ENCODE measurements around the gene QDPR.

QDPR gene

GRCh38 chr4:17493619-17494018 is 18.3 kb downstream of the QDPR start:
- Histone ChIP-seq H3F3A (ENCODE audit: insufficient read depth, low read length) (no peaks in the 10 kb centered on the region), H3K27ac (ENCODE audit: low read depth, low read length, poor library complexity, severe bottlenecking) (no peak overlapping the region)

GRCh38 chr4:17492876-17493275 is 19.0 kb downstream of the QDPR start:
- H2AFZ ChIP-seq (ENCODE audit: low read length): no peak overlapping the region
- no peak overlapping the region for H3K27ac ChIP-seq (ENCODE audit: low read depth, low read length, poor library complexity, severe bottlenecking)
- H3K4me3 ChIP-seq (ENCODE audit: low read depth, low read length, poor library complexity, severe bottlenecking): no peak overlapping the region
- H3K36me3 ChIP-seq (ENCODE audit: insufficient read depth, low read length): 0 out of 2 replicates have a peak, but pooled peaks cover 12% of the 10 kb centered on the region
- H3K4me2 ChIP-seq (ENCODE audit: low read length): no peak overlapping the region
- no peaks in the 10 kb centered on the region for H3F3A ChIP-seq (ENCODE audit: insufficient read depth, low read length)
- no peaks in the 10 kb centered on the region for H4K20me1 ChIP-seq (ENCODE audit: insufficient read depth, low read length)
- H3K9me3 ChIP-seq (ENCODE audit: low read length): no peaks in the 10 kb centered on the region
- no peak overlapping the region for H3K9ac ChIP-seq (ENCODE audit: low read length)
- no peaks in the 10 kb centered on the region for H3K79me2 ChIP-seq (ENCODE audit: insufficient read depth, low read length)
- H3K4me1 ChIP-seq (ENCODE audit: insufficient read depth, low read length, severe bottlenecking): no peaks in the 10 kb centered on the region
- no peaks in the 10 kb centered on the region for H3K9me2 ChIP-seq (ENCODE audit: low read depth, low read length)
- TF ChIP-seq CTCF (IDR thresholded peaks at IDR 0.05; ENCODE audit: low read length): no peak
- no peak for TF ChIP-seq EZH2 (IDR thresholded peaks at IDR 0.05; ENCODE audit: borderline replicate concordance, low read length)
- H3K27me3 ChIP-seq (ENCODE audit: insufficient read depth, low read length): no peaks in the 10 kb centered on the region

More at GRCh38 chr4:17493619-17494018, 18.3 kb downstream of the QDPR start:
- H3K4me3 ChIP-seq (ENCODE audit: low read depth, low read length, poor library complexity, severe bottlenecking): no peak overlapping the region
- H2AFZ ChIP-seq (ENCODE audit: low read length): no peak overlapping the region
- H3K4me2 ChIP-seq (ENCODE audit: low read length): no peak overlapping the region
- no peaks in the 10 kb centered on the region for H3K9me2 ChIP-seq (ENCODE audit: low read depth, low read length)
- no peaks in the 10 kb centered on the region for H3K79me2 ChIP-seq (ENCODE audit: insufficient read depth, low read length)
- H3K36me3 ChIP-seq (ENCODE audit: insufficient read depth, low read length): 0 out of 2 replicates have a peak, but pooled peaks cover 13% of the 10 kb centered on the region
- H3K27me3 ChIP-seq (ENCODE audit: insufficient read depth, low read length): no peaks in the 10 kb centered on the region
- H3K4me1 ChIP-seq (ENCODE audit: insufficient read depth, low read length, severe bottlenecking): no peaks in the 10 kb centered on the region
- H3K9ac ChIP-seq (ENCODE audit: low read length): no peak overlapping the region
- H4K20me1 ChIP-seq (ENCODE audit: insufficient read depth, low read length): no peaks in the 10 kb centered on the region
- TF ChIP-seq CTCF (IDR thresholded peaks at IDR 0.05; ENCODE audit: low read length): no peak
- TF ChIP-seq EZH2 (IDR thresholded peaks at IDR 0.05; ENCODE audit: borderline replicate concordance, low read length): no peak
- H3K9me3 ChIP-seq (ENCODE audit: low read length): no peaks in the 10 kb centered on the region

GRCh38 chr4:17492058-17492741 is 19.7 kb downstream of the QDPR start:
- TF ChIP-seq CTCF (IDR thresholded peaks at IDR 0.05; ENCODE audit: low read length) (no peak), EZH2 (IDR thresholded peaks at IDR 0.05; ENCODE audit: borderline replicate concordance, low read length) (no peak)
- 0 out of 2 replicates have a peak, but pooled peaks cover 10% of the 10 kb centered on the region for H3K36me3 ChIP-seq (ENCODE audit: insufficient read depth, low read length)
- H3K4me3 ChIP-seq (ENCODE audit: low read depth, low read length, poor library complexity, severe bottlenecking): no peak overlapping the region
- no peaks in the 10 kb centered on the region for H3K9me2 ChIP-seq (ENCODE audit: low read depth, low read length)
- no peak overlapping the region for H3K9ac ChIP-seq (ENCODE audit: low read length)
- no peaks in the 10 kb centered on the region for H3K4me1 ChIP-seq (ENCODE audit: insufficient read depth, low read length, severe bottlenecking)
- H2AFZ ChIP-seq (ENCODE audit: low read length): no peak overlapping the region
- no peaks in the 10 kb centered on the region for H3F3A ChIP-seq (ENCODE audit: insufficient read depth, low read length)
- no peaks in the 10 kb centered on the region for H3K27me3 ChIP-seq (ENCODE audit: insufficient read depth, low read length)
- H3K27ac ChIP-seq (ENCODE audit: low read depth, low read length, poor library complexity, severe bottlenecking): no peak overlapping the region
- H3K79me2 ChIP-seq (ENCODE audit: insufficient read depth, low read length): no peaks in the 10 kb centered on the region
- no peak overlapping the region for H3K4me2 ChIP-seq (ENCODE audit: low read length)
- no peaks in the 10 kb centered on the region for H3K9me3 ChIP-seq (ENCODE audit: low read length)
- no peaks in the 10 kb centered on the region for H4K20me1 ChIP-seq (ENCODE audit: insufficient read depth, low read length)

Data from OCI-LY1 (cell line).